Measurements from ENCODE around the gene ZNF784.
A peak's percentile ranks its signal among the peaks of the same experiment; 100 is the strongest.

Gene ZNF784

GRCh38 chr19:55599468-55599841 is 24.9 kb downstream of the ZNF784 start, which contains the start of gene FIZ1:
TSS of gene FIZ1 (minus strand) at chr19:55599517. CDS start at chr19:55597865, 1,652 bp downstream.
- H3K79me2 ChIP-seq (ENCODE audit: insufficient read depth, low read length): peaks cover 17% of the 10 kb centered on the region
- H3K9me3 ChIP-seq (ENCODE audit: insufficient read depth, low read length, severe bottlenecking): no peaks in the 10 kb centered on the region
- H3K4me2 ChIP-seq (ENCODE audit: insufficient read depth, low read length): peak within 1 kb of the TSS; percentile 93
- peak within 1 kb of the TSS; percentile 99 for H3K9ac ChIP-seq (ENCODE audit: low read depth, low read length)
- peaks cover 32% of the 10 kb centered on the region for H3K36me3 ChIP-seq (ENCODE audit: insufficient read depth, low read length)
- no peaks in the 10 kb centered on the region for H3K27me3 ChIP-seq (ENCODE audit: insufficient read depth, low read length, poor library complexity)
- peaks cover 36% of the 10 kb centered on the region for H3K4me1 ChIP-seq (ENCODE audit: insufficient read depth, low read length)
- DNase-seq: peak; percentile 99
- TF ChIP-seq CTCF (IDR thresholded peaks at IDR 0.05; ENCODE audit: borderline replicate concordance, extremely low read depth, low read length, poor library complexity, severe bottlenecking) (no peak), EZH2 (IDR thresholded peaks at IDR 0.05; ENCODE audit: borderline replicate concordance, low read depth, low read length, severe bottlenecking) (no peak)
- peak within 1 kb of the TSS; percentile 53 to 76 for H3K4me3 ChIP-seq (ENCODE audit: low read depth in 1 of 2, low read length in 2 of 2)
- no peaks in the 10 kb centered on the region for H4K20me1 ChIP-seq (ENCODE audit: insufficient read depth, low read length)
- peak within 1 kb of the TSS; percentile 99 for H3K27ac ChIP-seq (ENCODE audit: low read length)
- peak; percentile 79 for ATAC-seq (ENCODE audit: insufficient read depth, low read depth)
- H2AFZ ChIP-seq (ENCODE audit: low read depth, low read length): peak within 1 kb of the TSS; percentile 83

- Histone ChIP-seq H3K4me3 (ENCODE audit: low read depth in 1 of 2, low read length in 2 of 2) (peak overlapping the region; percentile 53 to 69), H3K9me3 (ENCODE audit: insufficient read depth, low read length, severe bottlenecking) (no peaks in the 10 kb centered on the region), H3K27ac (ENCODE audit: low read length) (peak overlapping the region; percentile 99), H3K27me3 (ENCODE audit: insufficient read depth, low read length, poor library complexity) (no peaks in the 10 kb centered on the region), H2AFZ (ENCODE audit: low read depth, low read length) (peak overlapping the region; percentile 83), H3K9ac (ENCODE audit: low read depth, low read length) (peak overlapping the region; percentile 99), H3K36me3 (ENCODE audit: insufficient read depth, low read length) (peaks cover 34% of the 10 kb centered on the region), H3K4me1 (ENCODE audit: insufficient read depth, low read length) (peaks cover 31% of the 10 kb centered on the region), H3K4me2 (ENCODE audit: insufficient read depth, low read length) (peak overlapping the region; percentile 64), H4K20me1 (ENCODE audit: insufficient read depth, low read length) (no peaks in the 10 kb centered on the region), H3K79me2 (ENCODE audit: insufficient read depth, low read length) (peaks cover 17% of the 10 kb centered on the region)
- TF ChIP-seq CTCF (IDR thresholded peaks at IDR 0.05; ENCODE audit: borderline replicate concordance, extremely low read depth, low read length, poor library complexity, severe bottlenecking) (no peak), EZH2 (IDR thresholded peaks at IDR 0.05; ENCODE audit: borderline replicate concordance, low read depth, low read length, severe bottlenecking) (no peak)
- DNase-seq: peak; percentile 96
- peak; percentile 71 for ATAC-seq (ENCODE audit: insufficient read depth, low read depth)
These were observed 25.5 kb downstream of the ZNF784 start for GRCh38 chr19:55598719-55599467.

- Histone ChIP-seq H3K27me3 (ENCODE audit: insufficient read depth, low read length, poor library complexity) (no peaks in the 10 kb centered on the region), H3K79me2 (ENCODE audit: insufficient read depth, low read length) (peaks cover 17% of the 10 kb centered on the region), H3K36me3 (ENCODE audit: insufficient read depth, low read length) (peaks cover 40% of the 10 kb centered on the region), H3K27ac (ENCODE audit: low read length) (peak overlapping the region; percentile 51), H3K4me2 (ENCODE audit: insufficient read depth, low read length) (peak overlapping the region; percentile 64), H3K9ac (ENCODE audit: low read depth, low read length) (peak overlapping the region; percentile 23; the same call in 1 of the 2 replicates), H3K9me3 (ENCODE audit: insufficient read depth, low read length, severe bottlenecking) (no peaks in the 10 kb centered on the region), H2AFZ (ENCODE audit: low read depth, low read length) (no peak overlapping the region), H3K4me3 (ENCODE audit: low read depth in 1 of 2, low read length in 2 of 2) (peak overlapping the region in 1 of 2 experiments; percentile 69; a peak in 2 of 4 replicates), H3K4me1 (ENCODE audit: insufficient read depth, low read length) (peaks cover 24% of the 10 kb centered on the region), H4K20me1 (ENCODE audit: insufficient read depth, low read length) (no peaks in the 10 kb centered on the region)
- DNase-seq: no peak
- TF ChIP-seq CTCF (IDR thresholded peaks at IDR 0.05; ENCODE audit: borderline replicate concordance, extremely low read depth, low read length, poor library complexity, severe bottlenecking) (no peak), EZH2 (IDR thresholded peaks at IDR 0.05; ENCODE audit: borderline replicate concordance, low read depth, low read length, severe bottlenecking) (no peak)
- ATAC-seq (ENCODE audit: insufficient read depth, low read depth): no peak
These were observed 26.3 kb downstream of the ZNF784 start for GRCh38 chr19:55598034-55598433.
